Measurements from ENCODE around the gene RFWD3.

The RFWD3 gene

DNA sequence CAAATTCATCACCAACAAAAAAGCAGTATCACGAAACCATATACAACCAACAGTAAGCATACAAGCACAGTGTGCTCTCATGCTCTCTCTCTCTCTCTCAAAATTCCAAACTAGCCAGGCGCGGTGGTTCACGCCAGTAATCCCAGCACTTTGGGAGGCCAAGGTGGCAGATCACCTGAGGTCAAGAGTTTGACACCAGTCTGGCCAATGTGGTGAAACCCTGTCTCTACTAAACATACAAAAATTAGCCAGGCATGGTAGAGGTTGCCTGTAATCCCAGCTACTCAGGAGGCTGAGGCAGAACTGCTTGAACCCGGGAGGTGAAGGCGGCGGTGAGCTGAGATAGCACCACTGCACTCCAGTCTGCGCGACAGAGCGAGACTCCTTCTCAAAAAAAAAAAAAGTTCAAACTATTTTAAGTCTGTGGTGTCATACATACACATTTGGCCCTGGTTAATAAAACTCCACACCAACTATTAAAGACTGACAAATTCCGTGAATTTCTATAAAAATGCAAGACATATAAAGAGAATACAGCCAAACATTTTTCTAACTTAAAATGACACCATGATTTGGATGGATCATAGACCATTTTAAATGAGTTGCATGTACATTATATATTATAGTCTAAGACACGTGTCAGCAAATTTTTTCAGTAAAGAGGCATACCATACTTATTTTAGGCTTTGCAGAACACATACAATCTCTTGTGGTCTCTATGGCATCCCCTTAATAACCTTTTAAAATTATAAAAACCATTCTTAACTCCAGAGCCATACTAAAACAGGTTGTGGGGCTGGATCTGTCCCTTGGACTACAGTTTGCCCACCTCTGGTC, 90.7 kb downstream of the RFWD3 start:
- no peak for DNase-seq

- no peak for DNase-seq
Observed at GRCh38 chr16:74575175-74575806, 91.4 kb downstream of the RFWD3 start.

DNA sequence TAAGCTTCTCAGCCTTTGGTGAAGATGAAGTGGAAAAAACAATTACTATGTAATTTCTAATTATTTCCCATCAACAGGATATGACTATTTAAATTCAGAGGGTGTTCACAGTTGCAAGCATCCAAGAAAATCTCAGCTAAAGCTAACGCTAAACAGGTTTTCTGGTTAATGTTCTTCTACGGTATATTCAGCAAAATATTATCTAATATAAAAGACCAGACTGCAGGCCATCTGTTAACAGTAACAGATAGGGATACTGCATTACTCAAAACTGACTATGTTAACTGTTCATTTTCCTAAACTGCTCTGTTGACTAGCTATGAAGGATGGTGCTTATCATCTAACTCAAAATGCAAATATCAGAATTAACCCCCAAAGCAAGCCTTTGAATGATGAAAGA, 92.5 kb downstream of the RFWD3 start:
- no peak for DNase-seq

DNA sequence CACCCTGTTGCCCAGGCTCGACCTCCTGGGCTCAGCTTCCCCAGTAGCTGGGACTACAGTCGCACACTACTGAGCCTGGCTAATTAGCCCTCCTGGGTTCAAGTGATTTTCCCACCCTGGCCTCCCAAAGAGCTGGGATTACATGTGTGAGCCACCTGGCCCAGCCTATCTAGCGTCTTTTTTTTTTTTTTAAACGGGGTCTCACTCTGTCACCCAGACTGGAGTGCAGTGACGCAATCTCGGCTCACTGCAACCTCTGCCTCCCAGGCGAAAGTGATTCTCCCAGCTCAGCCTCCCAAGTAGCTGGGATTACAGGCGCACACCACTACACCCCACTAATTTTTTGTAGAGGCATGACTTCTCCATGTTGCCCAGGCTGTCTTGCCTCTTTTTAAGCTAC, 93.1 kb downstream of the RFWD3 start:
- peak; percentile 9 for DNase-seq

Measured in MV-4-11 (cell line).